Gastroesophageal sphincter (tissue), 3 donors: ENCODE measurements around the gene AKIRIN1.

ENCODE experiments used
- EP300 ChIP-seq: sonication (generic); formaldehyde crosslinking; IDR thresholded peaks from one replicate; pipeline ENCODE4 v1.6.1; 2017; ENCODE audit warnings: antibody characterized with exemption, mild to moderate bottlenecking
- POLR2A ChIP-seq, 2 donors: fragments of 450-650 bp; IDR thresholded peaks; one replicate each; pipeline ENCODE4 v1.6.1; 2017; ENCODE audit warnings: antibody characterized with exemption in 2 of 2, mild to moderate bottlenecking in 2 of 2, moderate library complexity in 1 of 2
- POLR2AphosphoS5 ChIP-seq: sonication (generic); formaldehyde crosslinking; IDR thresholded peaks from one replicate; pipeline ENCODE4 v1.6.1; 2017; ENCODE audit warnings: antibody characterized with exemption
- TF ChIP-seq, protein P1 (sequence below), 4 experiments: fragments of 200-600 bp in 2 of 4; fragments of 450-650 bp in 2 of 4; sonication (generic) in 1 of 4; IDR thresholded peaks; one replicate each; pipeline ENCODE4 v1.5.1; 2017 to 2019; ENCODE audit warnings: antibody characterized with exemption in 4 of 4, mild to moderate bottlenecking in 2 of 4, moderate library complexity in 2 of 4

DNA sequence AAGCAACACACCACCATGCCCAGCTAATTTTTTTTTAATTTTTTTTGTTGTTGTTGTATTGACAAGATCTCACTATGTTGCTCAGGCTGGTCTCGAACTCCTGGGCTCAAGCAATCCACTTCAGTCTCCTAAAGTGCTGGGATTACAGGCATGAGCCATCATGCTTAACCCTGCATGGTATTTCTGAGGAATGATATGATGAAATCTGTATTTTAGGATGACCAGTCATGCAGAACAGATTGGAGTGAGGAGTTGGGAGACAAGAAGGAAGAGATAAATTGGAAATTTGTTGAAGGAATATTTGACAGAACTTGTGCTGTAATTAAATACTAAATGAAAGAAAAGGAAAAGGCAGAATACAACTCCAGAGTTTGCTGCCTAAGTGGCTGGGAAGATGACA is 30.4 kb downstream of the AKIRIN1 start:
- TF ChIP-seq, protein P1, sequence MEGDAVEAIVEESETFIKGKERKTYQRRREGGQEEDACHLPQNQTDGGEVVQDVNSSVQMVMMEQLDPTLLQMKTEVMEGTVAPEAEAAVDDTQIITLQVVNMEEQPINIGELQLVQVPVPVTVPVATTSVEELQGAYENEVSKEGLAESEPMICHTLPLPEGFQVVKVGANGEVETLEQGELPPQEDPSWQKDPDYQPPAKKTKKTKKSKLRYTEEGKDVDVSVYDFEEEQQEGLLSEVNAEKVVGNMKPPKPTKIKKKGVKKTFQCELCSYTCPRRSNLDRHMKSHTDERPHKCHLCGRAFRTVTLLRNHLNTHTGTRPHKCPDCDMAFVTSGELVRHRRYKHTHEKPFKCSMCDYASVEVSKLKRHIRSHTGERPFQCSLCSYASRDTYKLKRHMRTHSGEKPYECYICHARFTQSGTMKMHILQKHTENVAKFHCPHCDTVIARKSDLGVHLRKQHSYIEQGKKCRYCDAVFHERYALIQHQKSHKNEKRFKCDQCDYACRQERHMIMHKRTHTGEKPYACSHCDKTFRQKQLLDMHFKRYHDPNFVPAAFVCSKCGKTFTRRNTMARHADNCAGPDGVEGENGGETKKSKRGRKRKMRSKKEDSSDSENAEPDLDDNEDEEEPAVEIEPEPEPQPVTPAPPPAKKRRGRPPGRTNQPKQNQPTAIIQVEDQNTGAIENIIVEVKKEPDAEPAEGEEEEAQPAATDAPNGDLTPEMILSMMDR (IDR thresholded peaks at IDR 0.05), result no peak
- TF ChIP-seq POLR2AphosphoS5, result no peak
- TF ChIP-seq POLR2A (IDR thresholded peaks at IDR 0.05), result no peak
- no peak for TF ChIP-seq EP300
